HG03025 (cell line): ENCODE data around the gene SHMT1.

Source experiments
- ATAC-seq: cut with Tn5 transposase; IDR thresholded peaks from one replicate; pipeline ENCODE4 v1.9.1; 2021; ENCODE audit warnings: mild to moderate bottlenecking, moderate library complexity; ENCODE audit not compliant: unreplicated experiment, low FRiP score

The SHMT1 gene

DNA sequence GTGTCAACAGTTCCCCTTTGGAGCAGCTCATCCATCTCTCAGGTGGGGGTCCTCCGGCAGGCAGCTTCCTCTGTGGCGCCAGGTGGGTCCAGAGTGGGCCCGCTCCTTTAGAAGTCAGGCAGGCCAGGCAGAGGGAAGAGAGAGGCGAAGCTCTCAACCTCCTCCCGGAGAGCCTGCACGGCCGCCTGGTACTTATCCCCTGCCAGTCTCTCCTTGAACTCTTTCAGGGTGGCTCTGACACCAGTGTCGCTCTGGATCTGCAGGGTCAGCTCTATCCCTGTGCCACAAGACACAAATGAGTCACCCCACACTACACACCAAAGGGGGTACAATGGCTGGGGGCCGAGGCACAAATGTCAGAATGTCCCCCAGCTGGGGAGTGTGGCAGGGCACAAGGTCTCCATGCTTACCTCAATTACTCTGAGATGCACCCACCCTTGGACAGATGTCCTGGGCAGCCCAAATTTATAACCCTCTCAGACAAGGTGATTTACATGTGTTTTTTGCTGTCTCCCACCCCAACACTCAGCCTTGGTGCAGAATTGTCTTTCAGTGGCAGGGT is 34.6 kb downstream of the SHMT1 start:
- ATAC-seq = no peak

DNA sequence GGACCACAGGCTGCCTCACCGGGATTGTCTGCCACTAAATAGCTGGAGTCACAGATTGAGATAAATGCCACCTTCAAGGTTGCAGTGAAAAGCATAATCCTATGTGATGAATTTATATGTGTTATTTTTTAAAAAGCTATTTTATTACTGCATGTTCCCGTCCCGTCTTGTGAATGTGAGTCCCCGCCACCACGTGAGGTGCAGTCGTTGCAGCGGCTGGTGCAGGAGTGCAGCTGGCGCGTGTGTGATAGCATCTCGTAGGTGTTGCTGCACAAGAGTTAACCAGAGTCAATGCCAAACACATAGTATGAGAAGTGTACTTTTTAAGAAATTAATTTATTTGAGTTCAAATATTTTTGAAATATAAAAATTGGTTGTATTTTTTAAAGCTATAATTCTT is 35.8 kb downstream of the SHMT1 start:
- ATAC-seq = no peak

DNA sequence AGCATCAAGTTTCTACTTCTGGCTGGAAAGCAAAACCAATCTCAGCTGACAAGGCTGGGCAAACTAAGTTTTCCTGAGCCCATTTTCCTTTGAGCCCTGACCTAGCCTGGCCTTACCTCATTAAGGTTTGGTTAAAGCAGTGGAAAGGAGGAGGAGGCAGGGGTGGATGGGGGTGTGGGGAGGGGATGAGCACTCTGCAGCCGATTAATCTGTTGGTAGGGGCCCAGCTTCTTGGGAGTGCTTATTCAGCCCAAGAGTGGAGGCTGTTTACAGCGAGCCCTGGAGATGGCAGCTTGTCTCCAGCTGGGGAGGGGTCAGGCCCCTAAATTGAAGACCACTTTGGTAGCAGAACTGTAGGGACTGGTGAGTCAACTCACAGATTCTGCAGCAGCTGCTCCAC is 36.3 kb downstream of the SHMT1 start:
- ATAC-seq = no peak

DNA sequence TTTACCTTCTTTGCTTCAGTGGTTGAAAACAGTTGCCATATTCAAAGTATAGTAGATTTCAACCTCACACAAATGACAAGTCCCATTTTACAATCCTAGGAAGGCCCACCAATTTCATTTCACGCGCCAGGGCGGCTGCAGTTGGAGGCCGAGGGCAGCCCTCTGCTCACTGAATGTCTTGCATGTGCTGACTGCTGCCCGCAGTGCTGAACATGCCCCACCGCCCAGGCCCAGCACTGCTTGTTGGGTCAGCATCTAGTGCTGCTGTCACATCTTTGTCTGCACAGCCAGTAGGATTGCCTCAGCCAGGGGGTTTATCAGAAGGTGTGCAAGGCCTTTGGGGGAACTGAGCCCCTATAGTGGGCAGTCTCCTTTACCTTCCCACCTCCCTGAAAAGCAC is 36.8 kb downstream of the SHMT1 start:
- ATAC-seq = no peak

DNA sequence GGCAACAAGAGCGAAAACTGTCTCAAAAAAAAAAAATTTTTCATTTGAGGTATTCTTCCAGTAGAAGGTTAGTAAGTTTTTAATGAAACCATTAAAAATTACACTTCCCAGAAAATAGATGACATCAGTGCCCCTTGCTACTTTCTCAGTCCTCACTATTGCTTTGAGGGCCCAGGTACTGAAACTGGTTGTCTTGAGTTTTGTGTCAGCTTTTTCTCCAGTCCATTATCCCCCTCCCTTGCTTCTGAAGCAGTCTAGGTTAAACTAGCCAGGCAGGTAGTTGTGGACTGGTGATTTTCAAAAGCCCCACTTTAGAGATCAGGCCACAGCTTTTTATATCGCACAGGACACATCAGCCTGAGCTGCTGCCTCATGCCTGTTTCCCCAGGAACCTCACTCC is 37.3 kb downstream of the SHMT1 start:
- ATAC-seq = no peak

DNA sequence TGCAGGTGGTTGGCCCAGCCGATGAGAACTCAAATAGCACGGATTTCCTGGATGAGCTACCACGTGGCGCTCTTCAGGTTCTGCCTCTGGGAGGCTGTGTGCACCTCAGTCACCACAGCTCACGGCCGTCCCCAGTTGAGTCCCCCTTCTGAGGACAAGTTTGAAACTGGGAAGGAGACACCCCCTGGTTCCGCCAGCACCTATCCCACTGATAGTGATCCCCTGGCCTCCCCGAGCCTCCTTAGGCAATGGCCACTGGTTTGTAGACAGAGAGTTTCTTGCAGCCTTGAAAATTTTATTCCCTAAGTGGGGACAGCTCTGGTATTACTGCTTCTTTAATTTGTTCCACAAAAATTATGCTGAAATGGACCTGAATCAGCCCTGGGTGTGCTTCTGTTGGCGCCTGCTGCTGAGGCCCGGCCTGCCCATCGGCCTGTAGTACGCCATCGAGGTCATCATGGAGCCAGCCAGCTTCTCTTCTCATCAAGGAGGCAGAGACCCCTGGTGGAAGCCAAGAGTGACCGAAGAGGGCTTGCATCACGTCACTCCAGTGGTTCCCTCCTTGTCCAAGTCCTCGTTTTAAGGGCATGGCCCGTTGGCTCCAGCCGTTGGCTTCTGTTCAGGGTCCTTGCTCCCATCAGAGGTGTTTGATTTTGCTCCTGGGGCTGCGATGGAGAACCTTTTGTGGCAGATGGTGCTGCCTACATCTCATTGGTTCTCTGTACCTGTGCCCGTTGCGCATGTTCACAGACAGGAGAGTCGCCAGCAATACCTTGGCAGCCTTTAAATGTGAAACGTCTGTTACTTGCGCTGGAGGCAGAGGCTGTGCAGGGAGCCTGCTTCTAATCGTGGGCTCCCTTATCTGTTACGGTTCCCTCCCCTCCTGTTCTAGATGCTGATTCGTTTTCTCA is 39.0 kb downstream of the SHMT1 start:
- no peak for ATAC-seq

DNA sequence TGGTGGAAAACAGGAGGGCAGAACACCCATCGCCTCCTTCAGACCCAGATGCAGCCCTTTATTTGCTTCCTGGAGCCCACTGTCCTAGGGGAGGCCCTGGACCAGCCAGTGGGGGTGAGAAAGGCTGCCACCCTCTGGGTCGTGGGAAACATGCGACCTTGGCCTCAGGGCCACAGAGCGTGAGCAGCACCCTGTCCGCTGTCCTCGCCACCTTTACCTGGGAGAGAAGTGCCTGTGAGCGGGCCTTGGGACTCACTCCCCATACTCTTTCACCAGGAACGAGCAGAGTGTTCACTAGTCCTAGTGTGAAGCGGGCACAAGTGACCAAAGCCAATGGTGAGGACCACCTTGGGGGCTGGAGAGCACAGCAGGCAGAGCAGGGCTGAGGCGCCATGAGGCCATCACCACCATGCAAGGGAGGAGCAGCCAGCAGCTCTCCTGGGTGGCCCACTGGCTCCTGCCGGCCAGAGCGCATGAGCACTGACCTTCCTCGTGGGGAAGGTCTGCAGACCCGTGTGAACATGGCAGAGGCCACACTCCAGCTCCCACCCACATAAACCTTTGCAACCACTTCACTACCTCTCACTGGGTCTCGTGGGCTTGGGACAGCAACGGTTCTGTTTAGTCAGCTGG is 39.7 kb downstream of the SHMT1 start:
- ATAC-seq = no peak

DNA sequence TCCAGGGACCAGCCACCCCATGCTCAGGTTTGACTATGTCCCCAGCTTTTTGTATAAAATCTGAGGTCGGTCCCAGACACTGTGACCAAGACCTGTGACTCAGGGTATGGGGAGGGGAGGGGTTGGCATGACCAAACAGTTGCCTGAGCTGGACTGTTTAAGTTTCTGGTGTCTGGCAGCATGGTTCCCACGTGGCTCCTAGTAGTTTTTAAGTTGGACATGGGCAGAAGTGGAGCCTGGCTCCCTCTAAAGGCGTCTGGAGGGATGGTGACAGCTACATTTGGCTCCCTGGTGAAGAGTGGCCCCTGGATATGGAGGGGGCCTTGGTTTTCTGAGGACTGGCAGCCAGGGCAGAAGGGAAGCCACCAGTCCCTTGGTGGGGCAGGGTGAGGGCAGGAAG is 40.3 kb downstream of the SHMT1 start:
- ATAC-seq = no peak

DNA sequence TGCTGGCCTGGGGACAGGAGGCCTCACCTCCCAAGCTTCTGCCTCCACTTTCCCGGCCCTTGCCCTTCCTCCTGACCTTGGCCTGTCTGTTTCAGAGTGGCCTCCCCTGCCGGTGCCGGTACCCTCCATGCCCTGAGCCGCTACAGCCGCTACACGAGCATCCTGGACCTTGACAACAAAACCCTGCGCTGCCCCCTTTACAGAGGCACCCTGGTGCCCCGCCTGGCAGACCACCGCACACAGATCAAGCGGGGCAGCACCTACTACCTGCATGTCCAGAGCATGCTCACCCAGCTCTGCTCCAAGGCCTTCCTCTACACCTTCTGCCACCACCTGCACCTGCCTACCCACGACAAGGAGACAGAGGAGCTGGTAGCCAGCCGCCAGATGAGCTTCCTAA is 40.8 kb downstream of the SHMT1 start:
- ATAC-seq = no peak

DNA sequence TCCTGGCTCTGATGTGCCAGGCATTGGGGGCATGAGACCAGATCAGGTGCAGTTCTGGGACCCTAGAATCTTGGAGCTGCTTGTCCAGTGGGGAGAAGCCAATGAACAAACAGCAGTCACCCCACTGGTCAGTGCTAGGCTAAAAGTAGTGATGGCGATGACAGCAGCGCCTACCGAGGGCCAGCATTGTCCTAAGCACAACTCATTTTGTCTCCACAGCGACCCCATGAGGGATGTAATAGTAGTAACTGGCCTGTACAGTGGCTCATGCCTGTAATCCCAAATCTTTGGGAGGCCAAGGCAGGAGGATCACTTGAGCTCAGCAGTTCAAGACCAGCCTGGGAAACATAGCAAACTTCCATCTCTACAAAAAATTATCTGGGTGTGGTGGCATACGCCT is 42.0 kb downstream of the SHMT1 start:
- ATAC-seq = no peak

DNA sequence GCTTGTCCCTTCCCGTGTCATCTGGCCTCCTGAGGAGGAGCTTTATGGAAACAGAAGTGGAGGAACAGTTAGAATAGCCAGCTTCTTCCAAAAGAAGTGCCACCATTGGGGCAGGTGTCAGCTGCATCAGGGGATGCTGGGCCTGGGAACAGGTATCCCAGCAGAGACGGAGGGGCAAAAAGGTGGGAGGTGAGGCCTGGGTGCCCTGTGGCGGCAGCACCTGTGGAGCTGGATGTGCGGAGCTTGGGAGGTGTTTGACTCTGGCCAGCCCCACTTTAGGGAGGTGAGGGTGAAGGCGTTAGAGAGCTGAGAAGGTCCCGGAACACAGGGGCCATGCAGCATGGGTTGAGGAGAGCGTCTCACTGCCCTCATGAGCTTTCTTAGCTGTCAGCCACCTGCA is 43.0 kb downstream of the SHMT1 start:
- ATAC-seq = no peak

DNA sequence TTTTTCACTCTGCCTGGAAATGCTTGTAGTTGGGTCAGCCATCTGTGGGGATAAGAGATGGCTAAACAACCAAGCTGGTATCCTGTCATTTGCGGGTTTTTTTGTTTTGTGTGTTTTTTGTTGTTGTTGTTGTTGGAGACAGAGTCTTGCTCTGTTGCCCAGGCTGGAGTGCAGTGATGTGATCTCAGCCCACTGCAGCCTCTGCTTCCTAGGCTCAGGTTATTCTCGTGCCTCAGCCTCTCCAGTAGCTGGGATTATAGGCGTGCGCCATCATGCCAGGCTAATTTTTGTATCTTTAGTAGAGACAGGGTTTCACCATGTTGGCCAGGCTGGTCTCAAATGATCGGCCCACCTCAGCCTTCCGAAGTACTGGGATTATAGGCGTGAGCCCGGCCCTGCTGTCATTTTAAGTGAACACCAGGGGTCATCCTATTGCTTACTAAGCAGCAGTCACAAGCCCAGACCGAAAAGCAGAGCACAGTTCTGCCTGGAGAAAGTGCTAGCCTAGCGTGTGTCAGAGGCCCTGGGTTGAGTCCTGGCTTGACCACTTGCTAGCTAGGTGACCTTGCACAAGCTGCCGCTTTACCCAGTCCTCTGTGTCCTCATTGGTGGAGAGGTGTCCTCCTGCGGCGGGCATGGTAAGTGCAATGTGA is 43.6 kb downstream of the SHMT1 start:
- ATAC-seq = no peak

DNA sequence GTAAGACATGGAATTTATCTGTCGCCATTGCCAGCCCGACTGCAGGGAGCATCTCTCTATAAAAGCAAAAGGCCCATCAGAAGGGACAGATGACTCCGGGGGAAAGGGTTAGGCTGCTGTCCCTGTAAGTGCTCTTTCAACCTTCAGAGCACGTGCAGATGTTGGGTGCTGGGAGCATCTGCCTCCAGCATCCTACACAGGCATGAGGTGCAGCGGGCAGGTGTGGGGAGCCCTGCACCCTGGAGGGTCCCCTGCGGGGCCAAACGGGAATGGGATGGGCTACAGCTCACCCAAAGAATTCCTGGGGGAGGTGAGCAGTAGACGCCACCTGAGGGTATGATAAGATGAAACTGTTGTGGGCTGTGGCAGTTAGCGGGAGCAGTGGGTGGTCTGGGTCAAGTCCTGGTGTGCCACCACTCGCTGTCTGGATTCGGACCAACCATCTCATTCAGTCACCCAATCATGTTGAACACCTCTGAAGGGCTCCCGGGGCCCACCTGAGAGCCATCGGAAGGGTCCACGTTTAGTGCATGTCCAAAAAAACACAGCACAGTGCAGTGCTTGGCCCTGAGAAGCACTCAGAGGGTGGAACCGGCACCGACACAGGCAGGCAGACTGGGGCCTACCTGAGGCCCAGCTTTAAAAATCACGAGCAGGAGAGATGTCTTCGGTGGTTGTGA is 44.4 kb downstream of the SHMT1 start:
- ATAC-seq = no peak

DNA sequence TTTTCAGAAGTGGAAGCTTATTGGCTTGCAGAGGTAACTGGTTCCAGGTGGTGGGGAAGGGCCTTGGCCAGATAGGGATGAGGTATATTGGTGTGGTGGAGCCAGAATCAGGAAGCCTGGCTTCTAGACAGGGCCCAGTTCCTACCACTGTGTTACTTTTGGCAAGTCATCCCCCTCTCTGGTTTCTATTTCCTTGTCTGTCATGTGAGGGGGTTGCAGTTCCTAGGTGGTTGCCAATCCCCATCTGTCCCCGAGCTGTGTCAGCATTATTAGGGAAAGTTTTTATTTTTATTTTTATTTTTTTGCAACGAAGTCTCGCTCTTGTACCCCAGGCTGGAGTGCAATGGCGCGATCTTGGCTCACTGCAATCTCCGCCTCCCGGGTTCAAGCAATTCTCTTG is 45.2 kb downstream of the SHMT1 start:
- ATAC-seq = no peak

DNA sequence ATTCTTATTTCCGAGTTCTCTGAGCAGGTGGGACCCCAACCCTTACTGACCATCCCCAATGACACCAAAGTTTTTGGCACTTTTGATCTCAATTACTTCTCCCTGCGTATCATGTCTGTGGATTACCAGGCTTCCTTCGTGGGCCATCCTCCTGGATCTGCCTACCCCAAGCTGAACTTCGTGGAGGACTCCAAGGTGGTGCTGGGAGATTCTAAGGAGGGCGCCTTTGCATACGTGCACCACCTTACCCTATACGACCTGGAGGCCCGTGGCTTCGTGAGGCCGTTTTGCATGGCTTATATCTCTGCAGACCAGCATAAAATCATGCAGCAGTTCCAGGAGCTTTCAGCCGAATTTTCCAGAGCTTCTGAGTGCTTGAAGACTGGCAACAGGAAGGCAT is 47.4 kb downstream of the SHMT1 start:
- no peak for ATAC-seq

DNA sequence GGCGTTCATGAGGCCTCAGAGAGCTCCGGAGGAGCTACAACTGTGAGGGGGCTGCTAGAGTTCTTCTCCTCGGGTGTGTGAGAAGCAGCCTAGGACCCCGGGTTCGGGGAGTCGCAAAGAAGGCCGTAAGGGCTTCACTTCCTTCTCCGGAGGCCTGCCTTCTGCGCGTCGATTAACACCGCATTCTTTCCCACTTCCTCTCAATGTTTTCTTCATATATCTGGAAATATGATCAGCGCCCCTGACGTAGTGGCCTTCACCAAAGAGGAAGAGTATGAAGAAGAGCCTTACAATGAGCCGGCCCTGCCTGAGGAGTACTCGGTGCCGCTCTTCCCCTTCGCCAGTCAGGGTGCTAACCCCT is 47.8 kb downstream of the SHMT1 start:
- ATAC-seq = no peak

DNA sequence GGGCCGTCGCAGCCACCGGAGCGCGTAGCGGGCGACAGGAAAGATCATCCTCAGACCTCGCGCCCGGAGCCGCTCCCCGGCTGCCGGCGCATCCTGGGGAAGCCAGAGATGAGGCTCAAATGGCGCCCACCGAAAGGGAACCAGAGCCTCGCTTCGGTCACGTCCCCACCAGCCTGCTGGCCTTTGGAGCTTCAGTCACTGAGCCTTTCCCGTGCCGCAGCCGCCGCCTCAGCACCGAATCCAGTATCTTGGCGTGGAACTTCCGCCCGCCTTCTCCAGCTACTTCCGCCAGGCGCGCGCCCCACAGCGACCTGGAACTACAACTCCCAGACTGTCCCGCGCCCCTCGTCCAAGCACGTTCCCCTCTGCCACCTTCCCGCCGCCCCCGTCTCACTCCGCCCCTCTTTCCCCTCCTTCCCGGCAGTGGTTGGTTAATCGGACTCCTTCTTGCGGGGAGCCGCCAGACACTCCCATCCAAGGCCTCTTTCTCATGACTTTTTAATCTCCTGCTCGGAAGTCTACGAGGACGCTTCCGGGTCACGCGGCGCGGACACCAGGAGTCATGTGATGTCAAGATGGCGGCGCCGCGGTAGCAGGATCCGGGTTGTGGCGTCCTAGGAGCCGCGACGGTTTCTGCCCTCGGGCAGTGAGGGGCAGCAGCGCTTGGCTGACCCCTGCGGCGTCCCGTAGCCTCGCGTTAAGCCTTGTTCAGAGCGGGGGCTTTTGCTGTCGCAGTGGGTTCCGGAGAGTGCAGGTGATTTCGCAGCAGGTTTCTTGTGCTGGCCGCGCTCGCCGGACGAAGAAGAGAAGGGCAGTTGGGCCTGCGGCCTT is 48.4 kb downstream of the SHMT1 start, which contains the start of the genes SMCR8 and TOP3A:
Gene SMCR8, plus strand, starts transcription at position 563 of the 831 bp plus-strand sequence. CDS start 497 bp downstream, outside the sequence.
Gene TOP3A, minus strand, starts transcription at position 264 of the 831 bp plus-strand sequence. Its CDS starts 216 bp downstream, at position 48.
- ATAC-seq = peak; percentile 75

DNA sequence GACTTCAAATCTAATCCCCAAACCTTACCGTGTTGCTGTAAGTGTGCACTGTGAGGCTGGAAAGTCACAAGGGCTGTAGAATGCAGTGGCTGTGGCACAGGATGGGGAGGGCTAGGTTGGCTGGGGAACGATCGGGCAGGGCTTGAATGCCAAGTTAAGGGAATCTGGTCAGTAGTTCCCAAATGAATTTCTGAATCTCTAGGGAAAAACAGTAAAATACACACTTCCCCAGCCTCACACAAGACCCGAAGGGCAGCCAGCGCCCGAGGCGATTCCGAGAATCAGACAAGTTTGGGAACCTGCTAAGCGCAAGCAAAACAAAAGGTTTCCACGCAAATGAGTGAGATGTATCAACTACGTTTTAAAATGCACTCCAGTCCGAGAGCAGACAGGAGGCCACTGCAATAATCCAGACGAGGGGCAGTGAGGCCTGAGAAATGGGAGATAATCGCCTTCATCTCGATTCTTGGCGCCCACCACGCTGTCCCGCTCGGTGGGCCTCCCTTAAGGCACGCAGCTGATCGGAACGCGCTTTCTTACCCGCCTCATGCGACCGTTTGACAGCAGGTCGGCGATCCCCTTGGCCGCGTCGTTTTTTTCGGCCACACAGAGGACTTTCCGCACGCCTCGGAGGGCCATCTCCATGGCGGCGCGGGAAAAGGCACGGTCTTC is 49.2 kb downstream of the SHMT1 start:
- ATAC-seq = peak; percentile 12

DNA sequence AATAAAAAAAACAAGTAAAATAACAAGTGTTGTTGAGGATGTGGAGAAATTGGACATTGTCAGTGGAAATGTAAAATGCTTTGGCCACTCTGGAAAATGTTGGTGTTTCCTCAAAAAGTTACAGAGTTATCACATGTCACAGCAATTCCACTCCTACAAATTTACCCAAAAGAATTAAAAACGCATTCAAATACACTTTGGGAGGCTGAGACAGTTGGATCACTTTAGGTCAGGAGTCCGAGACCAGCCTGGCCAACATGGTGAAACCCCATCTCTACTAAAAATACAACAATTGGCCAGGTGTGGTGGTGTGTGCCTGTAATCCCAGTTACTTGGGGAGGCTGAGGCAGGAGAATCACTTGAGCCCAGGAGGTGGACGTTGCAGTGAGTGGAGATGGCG is 54.1 kb downstream of the SHMT1 start:
- no peak for ATAC-seq
